Esophagus muscularis mucosa (tissue), 4 donors: ENCODE measurements around the gene FHDC1. TPM values are rescaled to one million over a fixed set of nuclear protein-coding genes. Genes with fewer than 3 reads are reported as not detected.

ENCODE experiments used
- DNase-seq: peaks from one replicate; pipeline ENCODE4 v3.0.0-alpha.2; 2017; ENCODE audit errors: extremely low spot score
- H3K27ac ChIP-seq, 4 donors: fragments of 200-600 bp; sonication (generic); replicated peaks in 1 of 4; 1 replicate in 3 of 4; 2 replicates in 1 of 4; pipeline ENCODE4 v1.5.1; 2016 to 2019; ENCODE audit warnings: mild to moderate bottlenecking in 1 of 4
- H3K27me3 ChIP-seq, 4 donors: fragments of 200-600 bp; sonication (generic); one replicate each; pipeline versions ENCODE4 v1.5.1 to v1.6.0; 2016 to 2019
- H3K36me3 ChIP-seq, 4 donors: fragments of 200-600 bp; sonication (generic); one replicate each; pipeline ENCODE4 v1.5.1; 2016 to 2019
- H3K4me1 ChIP-seq, 4 donors: fragments of 200-600 bp; sonication (generic); one replicate each; pipeline ENCODE4 v1.5.1; 2016 to 2019
- H3K4me3 ChIP-seq, 4 donors: fragments of 200-600 bp; sonication (generic); 1 replicate in 2 of 4; 2 replicates in 2 of 4; pipeline ENCODE4 v1.5.1; 2016 to 2019; ENCODE audit warnings: mild to moderate bottlenecking in 4 of 4, moderate library complexity in 1 of 4
- H3K9me3 ChIP-seq, 4 donors: fragments of 200-600 bp; sonication (generic); 1 replicate in 3 of 4; 2 replicates in 1 of 4; pipeline ENCODE4 v1.5.1; 2016 to 2019
- CTCF ChIP-seq, 3 experiments: fragments of 200-600 bp in 2 of 3; fragments of 450-650 bp in 1 of 3; sonication (generic) in 2 of 3; IDR thresholded peaks; one replicate each; pipeline ENCODE4 v1.5.1; 2017 to 2019; ENCODE audit warnings: antibody characterized with exemption in 3 of 3, mild to moderate bottlenecking in 2 of 3, moderate library complexity in 1 of 3
- EP300 ChIP-seq: sonication (generic); formaldehyde crosslinking; IDR thresholded peaks from one replicate; pipeline ENCODE4 v1.6.1; 2017; ENCODE audit warnings: antibody characterized with exemption
- POLR2A ChIP-seq: fragments of 450-650 bp; IDR thresholded peaks from one replicate; pipeline ENCODE4 v1.6.1; 2017; ENCODE audit warnings: antibody characterized with exemption, moderate library complexity, mild to moderate bottlenecking, low read depth
- POLR2AphosphoS5 ChIP-seq, 2 donors: sonication (generic); formaldehyde crosslinking; IDR thresholded peaks; one replicate each; pipeline ENCODE4 v1.6.1; 2017; ENCODE audit warnings: antibody characterized with exemption in 2 of 2
- WGBS: methylation state at CpG from one replicate; pipeline ENCODE4 v1.1.5; 2018; 5-methylcytosine and 5-hydroxymethylcytosine counted together
- intact Hi-C: fragments of 100-400 bp; cut with DNase I; formaldehyde crosslinking; loops from one replicate; pipeline ENCODE4 v1.15.1; 2023
- total RNA-seq, 4 donors: library from RNA; depleted of rRNA; stranded (reverse); fragments of >200 nt; gene quantifications; one replicate each; pipeline versions ENCODE4 v1.1.0 to v1.2.1, GENCODE V29; 2016

FHDC1 gene
- total RNA-seq, 4 donors from 2014 or later, result 0.83 to 2.1 (median 1.6) TPM

DNA sequence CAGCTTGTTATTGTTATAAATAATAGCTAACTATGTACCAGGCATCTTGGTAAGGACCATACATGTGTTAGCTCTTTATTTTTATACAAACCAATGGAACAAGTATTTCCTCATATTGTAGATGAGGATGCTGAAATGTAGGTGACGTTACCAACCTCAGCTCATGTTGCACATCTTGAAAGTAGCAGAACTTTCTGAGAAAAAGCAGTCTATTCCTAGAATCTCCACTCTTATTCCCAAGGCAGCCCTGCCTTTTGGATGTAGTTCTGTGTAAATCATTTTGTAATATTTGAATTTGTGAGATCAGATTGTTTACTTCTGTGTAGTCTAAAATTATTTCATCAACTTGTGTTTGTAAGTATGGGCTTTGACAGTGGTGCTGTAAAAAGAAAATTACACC, 5.3 kb downstream of the FHDC1 start:
- no peak overlapping the region for H3K4me3 ChIP-seq
- WGBS, result 64% methylated on average over 1 of the region's 1 CpG

DNA sequence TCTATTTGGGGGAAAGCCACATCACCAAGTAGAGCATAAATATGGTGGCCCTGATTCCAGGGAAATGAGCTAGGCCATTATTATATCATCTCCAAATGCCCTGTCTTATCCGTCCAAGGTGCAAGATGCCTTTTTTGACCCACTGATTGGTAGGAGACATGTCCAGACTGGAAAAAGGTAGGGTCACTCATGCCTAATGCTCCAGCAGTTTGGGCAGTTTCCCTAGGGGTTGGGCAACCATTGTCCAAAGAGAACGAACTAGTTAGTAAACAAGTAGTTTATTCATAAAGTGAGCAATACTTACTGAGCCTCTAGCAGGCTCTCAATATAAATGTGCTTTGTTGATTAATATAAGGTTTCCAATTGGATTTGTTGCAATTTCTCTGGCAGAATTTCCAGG, 6.2 kb downstream of the FHDC1 start:
- WGBS, result 84% methylated on average over 2 of the region's 2 CpGs
- H3K36me3 ChIP-seq, result no peaks in the 10 kb centered on the region

More for the DNA sequence above, 5.3 kb downstream of the FHDC1 start:
- H3K27ac ChIP-seq, result no peak overlapping the region
- intact Hi-C loops, result no loop called here
- no peak for DNase-seq
- no peaks in the 10 kb centered on the region for H3K36me3 ChIP-seq
- H3K9me3 ChIP-seq, result no peaks in the 10 kb centered on the region
- peaks cover 13 to 27% (median 26%) of the 10 kb centered on the region in 4 donors for H3K4me1 ChIP-seq
- peaks cover 0 to 38% (median 11%) of the 10 kb centered on the region in 4 donors for H3K27me3 ChIP-seq
- no peak for TF ChIP-seq POLR2A
- no peak for TF ChIP-seq POLR2AphosphoS5 (IDR thresholded peaks at IDR 0.05)
- no peak for TF ChIP-seq CTCF (IDR thresholded peaks at IDR 0.05)
- no peak for TF ChIP-seq EP300

GRCh38 chr4:152943672-152944071, 7.5 kb downstream of the FHDC1 start:
- intact Hi-C loops, result no loop called here
- DNase-seq, result no peak
- TF ChIP-seq POLR2AphosphoS5 (IDR thresholded peaks at IDR 0.05) (peak in 1 of 2 donors; percentile 21), EP300 (no peak)
- H3K27ac ChIP-seq, result peak overlapping the region; percentile 40 to 55 (median 42)
- no peaks in the 10 kb centered on the region for H3K36me3 ChIP-seq
- 79% methylated on average over 6 of the region's 6 CpGs for WGBS
- H3K4me3 ChIP-seq, result no peak overlapping the region
- H3K9me3 ChIP-seq, result no peaks in the 10 kb centered on the region
- H3K27me3 ChIP-seq, result peaks cover 0 to 17% (median 4%) of the 10 kb centered on the region in 4 donors
- H3K4me1 ChIP-seq, result peaks cover 0 to 6% (median 3%) of the 10 kb centered on the region in 4 donors

More for the DNA sequence above, 6.2 kb downstream of the FHDC1 start:
- no peak for DNase-seq
- peaks cover 0 to 29% (median 9%) of the 10 kb centered on the region in 4 donors for H3K27me3 ChIP-seq
- TF ChIP-seq POLR2A (no peak), CTCF (IDR thresholded peaks at IDR 0.05) (no peak), POLR2AphosphoS5 (IDR thresholded peaks at IDR 0.05) (no peak), EP300 (no peak)
- H3K9me3 ChIP-seq, result no peaks in the 10 kb centered on the region
- H3K27ac ChIP-seq, result no peak overlapping the region
- H3K4me1 ChIP-seq, result peaks cover 4 to 18% (median 16%) of the 10 kb centered on the region in 4 donors
- no peak overlapping the region for H3K4me3 ChIP-seq
- intact Hi-C loops, result no loop called here

DNA sequence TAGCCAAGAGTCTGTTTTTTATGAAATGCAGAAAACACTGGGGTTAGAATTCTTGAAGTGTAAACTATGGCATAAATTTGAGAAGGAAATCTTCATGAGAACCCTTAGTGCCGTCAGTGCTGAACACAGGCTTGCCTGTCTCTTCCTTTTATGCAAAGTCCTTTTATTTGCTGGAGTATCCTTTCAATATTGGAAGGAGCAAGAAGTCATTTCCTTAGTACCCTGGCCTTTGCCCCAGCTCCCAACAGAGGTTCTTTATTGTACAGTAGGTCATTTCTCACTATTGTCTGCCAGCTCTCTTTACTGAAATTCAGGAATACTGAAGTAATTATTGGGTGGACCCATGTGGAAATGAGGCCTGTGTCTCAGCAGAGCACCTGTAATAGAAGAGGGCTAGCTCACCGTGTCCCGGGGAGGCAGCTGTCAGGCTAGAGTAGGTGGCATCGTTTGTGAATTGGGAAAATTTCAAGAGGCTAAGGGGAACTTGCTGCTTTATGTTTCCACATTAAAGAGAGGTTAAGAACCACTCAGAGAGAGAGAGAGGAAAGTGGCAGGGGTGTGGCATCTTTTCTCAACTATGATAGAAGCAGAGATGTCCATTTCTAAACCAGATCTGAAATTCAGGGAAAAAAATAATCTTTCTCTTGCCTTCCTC, 8.7 kb downstream of the FHDC1 start:
- TF ChIP-seq CTCF (IDR thresholded peaks at IDR 0.05) (no peak), POLR2A (no peak), POLR2AphosphoS5 (IDR thresholded peaks at IDR 0.05) (no peak), EP300 (no peak)
- intact Hi-C loops, result no loop called here
- Histone ChIP-seq H3K9me3 (no peaks in the 10 kb centered on the region), H3K36me3 (no peaks in the 10 kb centered on the region), H3K4me3 (no peak overlapping the region), H3K27ac (no peak overlapping the region), H3K4me1 (no peaks in the 10 kb centered on the region), H3K27me3 (peaks cover 0 to 6% (median 0%) of the 10 kb centered on the region in 4 donors)
- WGBS, result 58% methylated on average over 4 of the region's 4 CpGs
- no peak for DNase-seq

DNA sequence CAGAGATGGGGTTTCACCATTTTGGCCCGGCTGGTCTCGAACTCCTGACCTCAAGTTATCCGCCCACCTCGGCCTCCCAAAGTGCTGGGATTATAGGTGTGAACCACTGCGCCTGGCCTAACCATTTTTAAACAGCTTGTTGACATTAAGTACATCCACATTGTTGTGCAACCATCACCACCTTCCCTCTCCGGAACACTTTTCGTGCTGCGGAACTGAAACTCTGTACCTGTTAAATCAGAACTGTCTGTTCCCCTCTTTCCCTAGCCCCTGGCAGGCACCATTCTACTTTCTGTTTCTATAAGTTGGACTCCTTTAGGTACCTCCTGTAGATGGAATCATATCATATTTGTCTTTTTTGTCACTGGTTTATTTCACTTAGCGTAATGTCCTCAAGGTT, 9.5 kb downstream of the FHDC1 start:
- DNase-seq, result no peak
- 93% methylated on average over 9 of the region's 9 CpGs for WGBS

More for the DNA sequence above, 9.5 kb downstream of the FHDC1 start:
- no peak for TF ChIP-seq CTCF (IDR thresholded peaks at IDR 0.05)
- Histone ChIP-seq H3K4me1 (no peaks in the 10 kb centered on the region), H3K9me3 (no peaks in the 10 kb centered on the region), H3K27me3 (peaks cover 0 to 5% (median 0%) of the 10 kb centered on the region in 4 donors), H3K36me3 (no peaks in the 10 kb centered on the region), H3K4me3 (no peak overlapping the region), H3K27ac (no peak overlapping the region)
- intact Hi-C loops, result no loop called here
